GM21515 (cell line): Measurements from ENCODE around the gene SRSF3.

Experiments used
- ATAC-seq: cut with Tn5 transposase; IDR thresholded peaks from one replicate; pipeline ENCODE4 v1.9.1; 2021; ENCODE audit not compliant: unreplicated experiment

SRSF3 gene

DNA sequence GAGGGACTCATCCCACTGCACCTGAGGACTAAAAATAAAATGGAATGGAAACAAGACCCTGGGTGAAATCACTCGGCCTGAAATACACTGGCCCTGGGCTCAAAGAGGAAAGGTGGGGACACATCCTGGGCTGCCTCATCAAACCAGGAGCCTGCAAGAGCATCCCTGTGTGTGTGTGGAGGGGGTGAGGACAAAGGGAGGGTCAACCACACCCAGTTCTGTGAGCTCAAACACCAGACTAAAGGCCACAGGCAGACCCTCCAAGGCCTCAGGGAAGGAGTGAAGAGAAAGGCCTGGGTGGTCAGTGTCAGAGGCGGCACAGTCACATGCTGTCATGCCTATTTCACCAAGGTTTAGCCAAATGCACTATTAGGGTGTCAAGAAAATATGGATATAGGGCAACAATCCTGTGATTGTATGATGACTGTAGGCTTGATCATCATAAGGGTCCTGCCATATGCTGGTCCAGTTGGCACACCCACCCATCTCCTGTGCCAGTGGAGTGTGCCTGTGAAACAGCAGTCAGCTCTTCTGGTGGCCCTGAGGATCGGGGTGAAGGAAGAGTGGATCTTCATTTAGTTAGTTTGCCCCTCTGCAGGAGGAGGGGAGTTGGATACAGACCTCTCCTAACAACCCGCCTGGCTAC is 28.9 kb downstream of the SRSF3 start:
- ATAC-seq = no peak

DNA sequence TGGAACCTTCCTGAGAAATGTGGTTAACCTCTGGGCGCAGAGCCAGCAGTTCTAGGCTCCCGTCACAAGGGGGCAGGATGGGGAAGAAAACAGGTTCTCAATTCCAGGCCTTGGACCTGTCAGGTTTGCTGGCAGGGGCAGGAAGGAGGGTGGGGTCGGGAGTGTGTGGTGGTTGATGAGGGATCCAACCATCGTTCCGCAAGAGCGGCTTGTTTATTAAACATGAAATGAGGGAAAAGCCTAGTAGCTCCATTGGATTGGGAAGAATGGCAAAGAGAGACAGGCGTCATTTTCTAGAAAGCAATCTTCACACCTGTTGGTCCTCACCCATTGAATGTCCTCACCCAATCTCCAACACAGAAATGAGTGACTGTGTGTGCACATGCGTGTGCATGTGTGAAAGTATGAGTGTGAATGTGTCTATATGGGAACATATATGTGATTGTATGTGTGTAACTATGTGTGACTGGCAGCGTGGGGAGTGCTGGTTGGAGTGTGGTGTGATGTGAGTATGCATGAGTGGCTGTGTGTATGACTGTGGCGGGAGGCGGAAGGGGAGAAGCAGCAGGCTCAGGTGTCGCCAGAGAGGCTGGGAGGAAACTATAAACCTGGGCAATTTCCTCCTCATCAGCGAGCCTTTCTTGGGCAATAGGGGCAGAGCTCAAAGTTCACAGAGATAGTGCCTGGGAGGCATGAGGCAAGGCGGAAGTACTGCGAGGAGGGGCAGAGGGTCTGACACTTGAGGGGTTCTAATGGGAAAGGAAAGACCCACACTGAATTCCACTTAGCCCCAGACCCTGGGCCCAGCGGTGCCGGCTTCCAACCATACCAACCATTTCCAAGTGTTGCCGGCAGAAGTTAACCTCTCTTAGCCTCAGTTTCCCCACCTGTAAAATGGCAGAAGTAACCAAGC is 29.6 kb downstream of the SRSF3 start:
- ATAC-seq = peak; percentile 67

DNA sequence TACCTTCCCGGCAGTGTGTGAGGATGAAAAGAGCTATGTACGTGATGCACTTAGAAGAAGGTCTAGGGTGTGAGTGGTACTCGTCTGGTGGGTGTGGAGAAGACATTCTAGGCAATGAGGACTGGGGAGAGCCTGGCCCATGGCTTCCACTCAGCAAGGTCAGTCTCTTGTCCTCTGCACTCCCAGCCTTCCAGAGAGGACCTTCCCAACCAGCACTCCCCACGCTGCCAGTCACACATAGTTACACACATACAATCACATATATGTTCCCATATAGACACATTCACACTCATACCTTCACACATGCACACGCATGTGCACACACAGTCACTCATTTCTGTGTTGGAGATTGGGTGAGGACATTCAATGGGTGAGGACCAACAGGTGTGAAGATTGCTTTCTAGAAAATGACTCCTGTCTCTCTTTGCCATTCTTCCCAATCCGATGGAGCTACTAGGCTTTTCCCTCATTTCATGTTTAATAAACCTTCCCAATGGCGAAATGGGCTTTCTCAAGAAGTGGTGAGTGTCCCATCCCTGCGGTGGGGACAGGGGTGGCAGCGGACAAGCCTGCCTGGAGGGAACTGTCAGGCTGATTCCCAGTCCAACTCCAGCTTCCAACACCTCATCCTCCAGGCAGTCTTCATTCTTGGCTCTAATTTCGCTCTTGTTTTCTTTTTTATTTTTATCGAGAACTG is 30.4 kb downstream of the SRSF3 start:
- no peak for ATAC-seq

DNA sequence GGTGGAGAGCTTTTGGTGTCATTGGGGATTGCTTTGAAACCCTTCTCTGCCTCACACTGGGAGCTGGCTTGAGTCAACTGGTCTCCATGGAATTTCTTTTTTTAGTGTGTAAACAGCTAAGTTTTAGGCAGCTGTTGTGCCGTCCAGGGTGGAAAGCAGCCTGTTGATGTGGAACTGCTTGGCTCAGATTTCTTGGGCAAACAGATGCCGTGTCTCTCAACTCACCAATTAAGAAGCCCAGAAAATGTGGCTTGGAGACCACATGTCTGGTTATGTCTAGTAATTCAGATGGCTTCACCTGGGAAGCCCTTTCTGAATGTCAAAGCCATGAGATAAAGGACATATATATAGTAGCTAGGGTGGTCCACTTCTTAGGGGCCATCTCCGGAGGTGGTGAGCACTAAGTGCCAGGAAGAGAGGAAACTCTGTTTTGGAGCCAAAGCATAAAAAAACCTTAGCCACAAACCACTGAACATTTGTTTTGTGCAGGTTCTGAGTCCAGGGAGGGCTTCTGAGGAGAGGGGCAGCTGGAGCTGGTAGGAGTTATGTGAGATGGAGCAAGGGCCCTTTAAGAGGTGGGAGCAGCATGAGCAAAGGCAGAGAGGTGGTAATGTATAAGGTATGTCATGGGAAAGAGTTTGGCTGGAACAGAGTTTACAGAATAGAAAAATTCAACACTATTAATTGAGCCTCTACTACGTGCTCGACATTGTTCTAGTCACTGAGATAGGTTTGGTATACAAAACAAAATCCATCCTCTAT is 31.2 kb downstream of the SRSF3 start:
- ATAC-seq = no peak

DNA sequence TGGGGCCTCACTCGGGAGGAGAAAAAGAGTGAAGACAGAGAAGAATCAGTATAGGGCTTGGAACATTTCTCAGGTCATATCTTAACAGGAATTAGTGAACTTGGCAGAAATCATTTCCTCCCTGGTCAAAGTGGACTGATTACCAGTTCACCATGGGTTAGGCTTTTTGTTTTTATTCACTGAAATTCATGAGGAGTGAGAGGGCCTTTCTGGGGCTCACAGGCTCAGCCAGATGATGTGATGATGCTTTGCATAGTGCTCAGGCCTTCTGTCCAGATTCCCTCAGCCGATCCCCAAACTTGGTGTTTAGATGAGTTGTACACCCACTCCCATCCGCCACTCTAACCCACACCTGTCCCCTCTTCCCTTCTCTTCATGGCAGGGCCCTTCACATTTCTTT is 32.5 kb downstream of the SRSF3 start:
- no peak for ATAC-seq

DNA sequence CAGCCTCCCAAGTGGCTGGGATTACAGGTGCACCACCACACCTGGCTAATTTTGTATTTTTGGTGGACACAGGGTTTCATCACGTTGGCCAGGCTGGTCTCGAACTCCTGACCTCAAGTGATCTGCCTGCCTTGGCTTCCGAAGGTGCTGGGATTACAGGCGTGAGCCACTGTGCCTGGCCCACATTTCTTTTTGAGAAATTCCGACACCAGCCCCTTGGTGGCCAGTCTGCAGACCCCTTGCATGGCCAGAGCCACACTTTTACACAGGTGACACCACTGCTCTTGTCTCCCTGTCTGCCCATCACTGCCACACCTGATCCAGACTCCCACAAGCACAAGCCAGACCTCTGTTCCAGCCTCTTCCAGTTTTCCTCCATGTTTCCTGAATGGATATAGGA is 33.0 kb downstream of the SRSF3 start:
- ATAC-seq = no peak

DNA sequence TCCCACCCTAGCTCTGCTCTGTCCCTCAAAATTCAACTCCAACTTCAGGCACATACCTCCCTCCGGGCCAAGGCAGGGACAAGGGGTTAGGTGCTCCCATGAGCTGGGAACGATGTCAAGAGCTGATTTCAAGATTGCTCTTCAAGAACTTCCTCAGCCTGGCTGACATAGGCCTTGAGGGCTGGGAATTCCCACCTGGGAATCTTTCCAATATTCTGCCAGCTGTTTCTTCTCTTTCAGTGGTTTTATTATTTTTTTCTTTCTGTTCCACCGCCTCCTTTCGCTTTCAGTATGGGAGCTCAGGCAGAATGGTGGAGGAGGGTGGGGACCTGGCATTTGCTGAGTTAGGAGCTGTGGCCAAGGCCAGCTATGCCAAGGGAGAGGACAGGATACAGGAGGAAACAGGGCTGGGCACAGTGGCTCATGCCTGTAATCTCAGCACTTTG is 33.7 kb downstream of the SRSF3 start:
- ATAC-seq = no peak

DNA sequence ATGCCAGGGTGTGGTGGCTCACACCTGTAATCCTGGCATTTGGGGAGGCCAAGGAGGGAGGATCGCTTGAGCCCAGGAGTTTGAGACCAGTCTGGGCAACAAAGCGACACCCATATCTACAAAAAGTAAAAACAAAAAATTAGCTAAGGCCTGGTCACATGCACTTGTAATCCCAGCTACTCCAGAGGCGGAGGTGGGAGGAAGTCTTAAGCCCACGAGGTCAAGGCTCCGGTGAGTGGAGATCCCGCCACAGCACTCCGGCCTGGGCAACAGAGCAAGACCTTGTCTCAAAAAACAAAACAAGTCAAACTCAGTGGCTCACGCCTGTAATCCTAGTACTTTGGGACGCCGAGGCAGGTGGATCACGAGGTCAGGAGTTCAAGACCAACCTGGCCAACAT is 35.6 kb downstream of the SRSF3 start:
- ATAC-seq = no peak

DNA sequence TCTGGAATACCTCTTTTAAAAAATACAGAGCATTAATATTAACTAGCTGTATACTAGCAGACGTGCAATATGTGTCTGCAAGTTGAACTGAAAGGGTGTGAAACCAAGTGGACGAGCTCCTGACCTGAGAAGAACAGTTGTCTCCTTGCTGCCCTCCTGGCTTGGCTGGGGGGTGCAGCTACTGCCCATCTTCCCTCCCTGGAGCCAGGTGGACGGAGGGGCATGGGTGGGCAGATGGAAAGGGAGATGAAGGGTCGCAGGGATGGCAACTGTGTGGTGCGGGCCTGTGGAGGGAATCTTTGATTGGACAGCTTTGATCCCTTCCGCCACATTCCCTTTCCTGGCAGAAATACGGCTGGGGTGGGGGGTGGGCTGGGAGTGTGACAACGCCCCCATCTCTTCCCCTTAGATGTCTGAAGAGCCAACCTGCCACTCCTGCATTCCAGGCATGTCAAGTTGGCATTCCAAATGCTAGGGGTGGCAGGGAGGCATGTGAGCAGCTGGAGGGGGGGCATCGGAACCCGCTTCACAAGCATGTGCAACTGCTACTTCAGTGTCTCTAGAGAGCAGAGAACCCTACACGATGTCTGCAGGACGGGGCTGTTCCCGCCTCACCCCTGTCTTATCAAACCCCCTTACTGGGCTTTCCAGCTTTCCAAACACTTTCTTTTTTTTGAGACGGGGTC is 37.3 kb downstream of the SRSF3 start:
- no peak for ATAC-seq

DNA sequence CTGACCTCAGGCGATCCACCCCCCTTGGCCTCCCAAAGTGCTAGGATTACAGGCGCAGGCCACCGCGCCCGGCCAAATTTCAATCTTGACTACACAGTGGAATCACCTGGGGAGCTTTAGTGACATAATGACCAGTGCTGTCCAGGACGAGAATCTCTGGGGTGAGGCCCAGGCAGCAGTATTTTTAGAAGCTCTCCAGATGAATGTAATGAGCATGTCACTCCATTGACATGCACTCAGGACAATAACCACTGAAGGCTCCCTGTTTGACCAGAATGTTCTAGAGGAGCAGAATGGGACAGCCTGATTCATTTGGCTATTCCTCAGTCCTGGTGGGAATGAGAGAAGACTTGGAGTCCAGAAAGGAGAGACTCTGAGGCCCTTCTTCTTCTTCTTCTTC is 39.2 kb downstream of the SRSF3 start:
- ATAC-seq = no peak

DNA sequence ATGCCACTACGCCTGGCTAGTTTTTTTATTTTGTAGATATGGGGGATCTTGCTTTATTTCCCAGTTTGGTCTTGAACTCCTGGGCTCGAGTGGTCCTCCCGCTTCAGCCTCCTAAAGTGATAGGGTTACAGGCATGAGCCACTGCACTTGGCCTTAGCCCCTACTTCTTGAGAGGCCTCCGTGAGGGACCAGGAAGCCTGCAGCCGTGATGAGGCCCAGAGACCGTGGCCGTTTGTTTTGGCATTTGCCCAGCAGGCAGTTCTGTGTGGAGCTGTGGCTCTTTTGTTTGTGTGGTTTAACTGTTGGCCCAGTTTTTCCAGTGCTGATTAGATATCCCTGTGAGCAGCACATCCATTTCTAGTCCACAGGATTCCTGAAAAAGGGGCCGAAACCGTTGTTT is 39.8 kb downstream of the SRSF3 start:
- no peak for ATAC-seq

DNA sequence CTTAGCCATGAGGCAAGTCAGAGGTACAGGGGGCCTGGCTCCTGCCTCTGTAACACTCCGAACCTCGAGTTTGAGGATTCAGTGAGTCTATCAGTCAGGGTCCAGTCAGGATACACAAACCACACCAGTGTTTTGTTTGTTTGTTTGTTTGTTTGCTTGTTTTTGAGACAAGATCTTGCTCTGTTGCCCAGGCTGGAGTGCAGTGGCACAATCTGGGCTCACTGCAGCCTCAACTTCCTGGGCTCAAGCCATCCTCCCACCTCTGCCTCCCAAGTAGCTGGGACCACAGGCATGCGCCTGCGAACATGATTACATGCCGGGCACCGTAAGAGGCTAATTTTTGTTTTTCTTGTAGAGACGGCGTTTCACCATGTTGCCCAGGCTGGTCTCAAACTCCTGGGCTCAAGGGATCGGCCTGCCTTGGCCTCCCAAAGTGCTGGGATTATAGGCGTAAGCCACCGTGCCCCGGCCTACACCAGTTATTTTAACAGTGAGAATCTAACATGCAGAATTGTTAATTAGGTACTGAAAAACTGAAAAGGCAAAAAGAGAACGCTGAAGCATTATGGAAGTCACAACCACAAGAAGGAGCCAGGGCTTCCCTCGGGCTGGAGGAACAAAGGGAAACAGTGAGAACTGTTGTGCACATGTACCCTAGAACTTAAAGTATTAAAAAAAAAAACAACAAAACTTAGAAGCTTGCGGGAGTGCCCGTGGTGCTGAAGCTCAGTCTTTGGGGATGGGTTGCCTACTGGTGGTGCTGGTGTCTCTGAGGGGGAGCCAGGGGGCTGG is 40.4 kb downstream of the SRSF3 start:
- ATAC-seq = no peak

DNA sequence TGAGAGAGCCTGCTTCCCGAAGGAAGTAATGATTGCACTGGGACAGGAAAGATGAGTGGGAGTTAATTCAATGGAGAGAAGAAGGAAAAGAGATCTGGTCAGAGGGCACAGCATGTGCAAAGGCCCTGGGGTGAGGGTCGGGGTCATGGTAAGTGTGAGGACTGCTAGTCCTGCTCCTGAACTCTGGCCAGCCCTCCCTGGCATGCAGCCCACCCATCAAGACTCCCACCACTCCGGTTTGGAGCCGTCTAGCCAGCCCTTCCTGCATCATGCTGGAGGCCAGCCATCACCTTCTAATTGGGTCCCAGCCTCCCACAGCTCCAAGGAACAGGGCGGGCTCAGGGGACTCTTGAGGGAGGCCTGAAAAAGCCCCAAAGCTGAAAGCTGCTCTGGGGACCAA is 42.1 kb downstream of the SRSF3 start:
- no peak for ATAC-seq

DNA sequence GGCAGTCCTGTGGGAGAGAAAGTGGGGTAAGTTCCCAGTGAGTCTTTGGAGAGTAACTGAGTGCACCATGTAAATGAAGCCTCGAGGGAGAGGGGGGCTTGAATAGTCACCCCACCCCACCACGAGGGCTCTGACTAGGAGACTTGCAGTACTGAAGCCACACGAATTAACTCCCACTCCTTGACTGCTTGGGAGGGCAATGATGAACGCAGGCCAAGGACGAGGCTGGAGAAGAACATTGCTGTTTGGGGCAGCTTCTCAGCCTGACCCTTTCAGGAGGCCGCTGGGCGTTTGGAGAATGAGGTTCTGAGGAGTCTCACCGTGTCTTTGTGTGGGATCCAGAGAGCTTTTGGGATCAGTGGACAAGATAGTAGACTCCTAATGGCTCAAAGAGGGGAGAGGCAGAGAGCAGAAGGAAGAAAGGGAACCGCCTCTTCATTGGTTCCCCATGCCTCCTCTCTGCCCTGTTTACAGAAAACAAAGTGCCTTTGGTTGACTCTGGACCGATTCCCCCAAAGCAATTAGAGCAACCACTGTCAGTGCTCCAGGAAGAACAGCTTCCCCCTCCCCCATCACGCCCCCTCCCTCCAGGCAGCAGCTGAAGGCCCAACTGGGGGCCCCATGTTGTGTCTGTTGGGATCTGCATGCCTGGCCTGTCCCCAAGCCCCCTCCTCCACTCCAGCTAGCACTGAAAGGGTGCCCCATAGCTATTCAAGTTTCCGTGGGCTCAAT is 42.7 kb downstream of the SRSF3 start:
- no peak for ATAC-seq

DNA sequence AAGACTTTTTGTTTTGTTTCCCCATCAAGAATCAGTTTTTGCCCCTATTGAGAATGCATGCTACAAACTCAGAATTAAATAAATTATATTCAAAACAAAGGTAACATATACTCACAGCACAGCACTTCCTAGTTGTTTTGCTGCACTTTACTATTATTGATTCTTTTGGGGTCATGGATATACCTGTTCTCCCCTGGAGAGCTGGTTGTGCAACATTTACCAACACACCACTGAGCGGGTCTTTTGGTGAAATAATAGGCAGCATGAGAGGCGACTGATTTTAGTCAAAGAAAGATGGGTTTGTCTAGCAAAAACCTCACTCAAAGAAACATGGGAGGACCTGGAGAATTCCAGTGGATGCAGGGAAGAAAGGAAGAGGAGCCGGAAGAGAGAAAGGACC is 44.4 kb downstream of the SRSF3 start:
- no peak for ATAC-seq

DNA sequence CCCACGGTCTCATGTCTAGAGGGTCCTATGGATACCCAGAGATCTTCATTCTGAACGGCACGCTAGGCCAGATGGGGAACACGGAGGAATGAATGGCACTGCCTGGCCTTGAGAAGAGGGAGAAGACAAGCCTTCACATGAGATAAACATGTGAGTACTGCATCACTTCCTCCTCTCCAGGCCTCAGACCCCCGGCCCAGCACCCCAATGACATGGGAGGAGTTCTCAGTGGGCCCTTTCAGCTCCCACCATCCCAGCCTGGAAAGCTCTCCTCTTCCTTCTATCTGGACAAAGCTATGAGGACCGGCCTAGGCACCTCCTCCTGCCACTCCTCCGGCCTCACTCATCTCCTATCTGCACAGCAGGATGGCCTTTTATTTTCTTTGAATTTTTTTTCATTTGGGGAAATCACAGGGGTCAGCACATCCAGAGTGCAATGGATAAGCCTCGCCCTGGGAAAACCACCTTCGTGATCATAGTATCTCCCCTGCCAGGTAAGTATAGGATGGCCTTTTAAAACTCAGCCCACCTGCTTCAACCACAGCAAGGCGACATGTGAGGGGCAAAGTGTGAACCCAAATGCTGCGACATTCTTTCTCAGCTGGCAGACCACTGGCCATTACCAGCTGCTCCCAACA is 45.1 kb downstream of the SRSF3 start:
- ATAC-seq = no peak

DNA sequence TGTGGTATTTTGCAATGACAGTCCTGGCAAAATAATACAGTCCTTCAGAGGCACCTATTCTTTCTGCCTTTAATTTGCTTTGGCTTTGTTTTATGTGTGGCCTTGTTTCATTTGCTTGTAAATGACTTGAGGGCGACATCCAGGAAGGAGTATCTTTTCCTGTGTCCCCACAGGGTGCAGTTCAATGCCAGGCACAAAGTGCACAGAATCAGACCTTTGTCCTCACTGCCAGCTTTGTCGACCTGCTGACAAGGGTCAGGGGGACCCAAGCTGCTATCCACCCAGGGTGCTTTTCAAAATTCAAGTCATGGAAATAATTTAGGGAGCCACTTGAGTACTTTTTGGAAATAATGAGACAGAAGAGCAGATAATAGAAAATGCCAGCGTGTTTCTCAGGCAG is 47.4 kb downstream of the SRSF3 start:
- no peak for ATAC-seq

DNA sequence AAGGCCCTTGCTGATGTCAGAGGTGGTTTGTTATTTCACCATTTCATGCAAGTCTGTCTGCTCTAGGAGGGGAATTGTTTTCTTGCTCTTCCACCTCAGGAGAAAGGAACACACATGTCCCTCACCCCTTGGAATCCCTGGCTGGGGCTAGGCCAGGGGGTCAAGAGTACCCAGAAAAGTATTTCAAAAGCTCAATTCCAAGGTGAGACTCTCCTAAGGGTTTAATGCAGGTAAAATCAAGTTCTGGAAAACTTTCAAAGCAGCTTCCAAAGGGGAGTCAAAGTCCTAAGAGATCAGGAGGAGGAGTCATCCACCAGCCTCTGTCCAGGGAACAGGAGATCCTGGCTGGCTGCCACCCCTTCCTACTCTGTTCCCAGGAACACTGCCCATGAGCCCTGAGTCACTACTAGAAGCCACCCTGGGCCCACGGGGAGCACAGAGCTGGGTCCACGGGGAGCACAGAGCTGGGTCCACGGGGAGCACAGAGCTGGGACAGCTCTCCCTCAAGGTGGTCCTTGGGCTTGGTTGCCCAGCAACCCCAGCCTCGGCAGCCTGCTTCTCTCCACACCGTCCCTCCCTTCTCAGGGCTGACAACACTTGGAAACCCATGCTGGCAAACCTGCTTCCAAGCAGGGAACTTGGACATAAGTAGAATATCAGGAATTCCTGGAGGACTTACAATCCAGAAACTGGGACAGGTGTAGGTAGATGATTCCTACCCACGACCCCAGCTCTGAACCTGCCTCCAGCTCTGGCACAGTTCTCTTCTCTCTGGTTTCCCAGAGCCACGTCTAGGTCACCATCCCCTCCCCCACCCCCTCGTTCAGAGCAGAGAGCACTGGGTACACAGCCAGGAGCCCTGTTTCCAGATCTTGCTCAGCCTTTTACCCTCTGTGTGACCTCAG is 49.0 kb downstream of the SRSF3 start:
- no peak for ATAC-seq
